ENCODE measurements around the gene EID2.

- no peak for TF ChIP-seq CTCF (IDR thresholded peaks at IDR 0.05; ENCODE audit: insufficient read depth, low read depth, low read length)
- TF ChIP-seq EZH2 (IDR thresholded peaks at IDR 0.05; ENCODE audit: insufficient read depth, low read length), result no peak
Observed at GRCh38 chr19:39544911-39545310, 5.0 kb upstream of the EID2 start.
